ENCODE measurements around the gene ADAMTS7. TPM values are rescaled to one million over a fixed set of nuclear protein-coding genes. Genes with fewer than 3 reads are reported as not detected.

Gene ADAMTS7
- total and polyA plus RNA-seq, 2 of the 13 experiments (the other 11 are each of a cell fraction or from before 2014, with no cell fraction given): 0.09 to 0.12 TPM

- DNase-seq (ENCODE audit: low spot score) (no peak), FAIRE-seq (no peak), ATAC-seq (no peak)
- no peak overlapping the region for H3K4me3 ChIP-seq (replicated peaks in 1 of 3; ENCODE audit: insufficient read depth in 1 of 3, low read depth in 2 of 3, low read length in 3 of 3)
- H3K27ac ChIP-seq (ENCODE audit: extremely low read length, insufficient read depth, low read length): no peak overlapping the region
- peaks cover 2% of the 10 kb centered on the region for H3K4me1 ChIP-seq (ENCODE audit: insufficient read depth, low read length)
- CTCF ChIA-PET (ENCODE audit: low intra/inter-chr PET ratio, low total read pairs): no interaction called here
- H2AFZ ChIP-seq (ENCODE audit: low read length): no peak overlapping the region
- 58% methylated on average over 2 of the region's 2 CpGs for WGBS (ENCODE audit: low lambda C conversion rate)
- in situ Hi-C loops (cut with HindIII; ENCODE audit: extremely low pct_ligation_motif_present, low pct_unique_long_range_greater_than_20kb): loop anchor here (10.0 kb wide), 1 partner anchor 412 kb away; no protein-coding TSS in a partner anchor
- H3K9me3 ChIP-seq (ENCODE audit: low read length): no peaks in the 10 kb centered on the region
- no peaks in the 10 kb centered on the region for H4K20me1 ChIP-seq (ENCODE audit: insufficient read depth, low read length)
- H3K79me2 ChIP-seq (ENCODE audit: insufficient read depth, low read length): no peaks in the 10 kb centered on the region
- intact Hi-C loops (cut with micrococcal nuclease; ENCODE audit: unreplicated experiment): no loop called here
- no TSS peak for BruUV-seq (replicated peaks)
- H3K27me3 ChIP-seq (ENCODE audit: control insufficient read depth in 1 of 2, insufficient read depth in 2 of 2, low read length in 2 of 2): no peaks in the 10 kb centered on the region; a peak in 1 of 5 replicates
- TF ChIP-seq HMGXB3 (CRISPR knock-in tag; IDR thresholded peaks at IDR 0.05; ENCODE audit: borderline replicate concordance) (no peak), RAD21 (CRISPR knock-in tag; IDR thresholded peaks at IDR 0.05) (no peak), ATF2 (CRISPR knock-in tag; IDR thresholded peaks at IDR 0.05) (no peak), NCOA2 (CRISPR knock-in tag; IDR thresholded peaks at IDR 0.05) (no peak), TAF15 (IDR thresholded peaks at IDR 0.05; ENCODE audit: low read depth, low read length, poor library complexity, severe bottlenecking) (no peak), ZNF720 (CRISPR knock-in tag; IDR thresholded peaks at IDR 0.05) (no peak), ZNF782 (CRISPR knock-in tag; IDR thresholded peaks at IDR 0.05; ENCODE audit: borderline replicate concordance) (no peak), SMAD3 (CRISPR knock-in tag; IDR thresholded peaks at IDR 0.05) (no peak), POLR2AphosphoS5 (IDR thresholded peaks at IDR 0.05; ENCODE audit: low read depth, low read length) (no peak), SNAPC5 (CRISPR knock-in tag; IDR thresholded peaks at IDR 0.05; ENCODE audit: borderline replicate concordance) (no peak), HMGXB4 (CRISPR knock-in tag; IDR thresholded peaks at IDR 0.05; ENCODE audit: borderline replicate concordance in 1 of 2, low read depth in 1 of 2) (no peak), ZNF326 (CRISPR knock-in tag; IDR thresholded peaks at IDR 0.05; ENCODE audit: borderline replicate concordance) (no peak), NKX3-1 (CRISPR knock-in tag; IDR thresholded peaks at IDR 0.05) (no peak), DBP (CRISPR knock-in tag; IDR thresholded peaks at IDR 0.05; ENCODE audit: not compliant biosample characterization) (no peak)
- POLR2A ChIA-PET: no interaction called here
- no peak overlapping the region for H3K9ac ChIP-seq (ENCODE audit: insufficient read depth, low read depth, low read length)
- H3K36me3 ChIP-seq (replicated peaks in 1 of 2; ENCODE audit: control insufficient read depth in 1 of 2, insufficient read depth in 2 of 2, low read length in 2 of 2): no peaks in the 10 kb centered on the region
- no peak overlapping the region for H3K4me2 ChIP-seq (ENCODE audit: low read depth, low read length)
These were observed 94.6 kb downstream of the ADAMTS7 start for GRCh38 chr15:78716651-78717050.
